Mammary epithelial cell (primary cell): ENCODE measurements around the gene IL6ST.

ENCODE experiments used
- CTCF ChIP-seq, 2 donors: IDR thresholded peaks in 1 of 2; conservative IDR thresholded peaks in 1 of 2; 2 replicates each; pipeline ENCODE4 v1.5.1; 2011 to 2012; ENCODE audit warnings: inconsistent platforms in 2 of 2, low read length in 2 of 2, mild to moderate bottlenecking in 2 of 2, control low read depth in 1 of 2, low read depth in 1 of 2; ENCODE audit not compliant: insufficient read depth in 1 of 2; ENCODE audit errors: extremely low read depth in 1 of 2
- EZH2 ChIP-seq: IDR thresholded peaks from 2 replicates; pipeline ENCODE4 v1.6.1; 2012; ENCODE audit warnings: low read length, inconsistent platforms, borderline replicate concordance

GRCh38 chr5:55903121-55903701, 91.6 kb downstream of the IL6ST start:
- TF ChIP-seq EZH2 (no peak), CTCF (conservative IDR thresholded peaks at IDR 0.05 in 1 of 2, IDR thresholded peaks at IDR 0.05 in 1 of 2; ENCODE audit: extremely low read depth in 1 of 2, insufficient read depth in 1 of 2, low read depth in 1 of 2, low read length in 2 of 2) (no peak)
